ENCODE data around the gene NDUFA8.

The NDUFA8 gene

DNA sequence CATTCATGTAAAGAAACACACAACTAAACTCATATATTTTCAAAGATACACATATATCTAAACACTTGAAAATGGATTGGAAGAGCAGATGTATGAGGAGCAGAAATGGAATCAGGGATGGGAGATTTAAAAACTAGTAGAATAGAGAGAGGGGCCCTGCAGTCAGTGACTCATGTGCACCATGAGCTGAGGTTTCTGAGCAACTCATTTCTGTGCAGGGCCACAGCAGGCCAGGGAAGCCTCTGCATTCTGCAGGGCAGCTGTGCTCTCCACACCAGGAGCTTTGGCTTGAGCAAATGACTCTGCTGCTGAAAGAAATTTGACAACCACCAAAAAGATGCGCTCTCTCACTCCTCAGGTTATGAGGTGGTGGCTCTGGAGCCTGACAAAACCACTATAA lies 42.1 kb upstream of the NDUFA8 start:
- TF ChIP-seq, protein P1, sequence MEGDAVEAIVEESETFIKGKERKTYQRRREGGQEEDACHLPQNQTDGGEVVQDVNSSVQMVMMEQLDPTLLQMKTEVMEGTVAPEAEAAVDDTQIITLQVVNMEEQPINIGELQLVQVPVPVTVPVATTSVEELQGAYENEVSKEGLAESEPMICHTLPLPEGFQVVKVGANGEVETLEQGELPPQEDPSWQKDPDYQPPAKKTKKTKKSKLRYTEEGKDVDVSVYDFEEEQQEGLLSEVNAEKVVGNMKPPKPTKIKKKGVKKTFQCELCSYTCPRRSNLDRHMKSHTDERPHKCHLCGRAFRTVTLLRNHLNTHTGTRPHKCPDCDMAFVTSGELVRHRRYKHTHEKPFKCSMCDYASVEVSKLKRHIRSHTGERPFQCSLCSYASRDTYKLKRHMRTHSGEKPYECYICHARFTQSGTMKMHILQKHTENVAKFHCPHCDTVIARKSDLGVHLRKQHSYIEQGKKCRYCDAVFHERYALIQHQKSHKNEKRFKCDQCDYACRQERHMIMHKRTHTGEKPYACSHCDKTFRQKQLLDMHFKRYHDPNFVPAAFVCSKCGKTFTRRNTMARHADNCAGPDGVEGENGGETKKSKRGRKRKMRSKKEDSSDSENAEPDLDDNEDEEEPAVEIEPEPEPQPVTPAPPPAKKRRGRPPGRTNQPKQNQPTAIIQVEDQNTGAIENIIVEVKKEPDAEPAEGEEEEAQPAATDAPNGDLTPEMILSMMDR (IDR thresholded peaks at IDR 0.05; ENCODE audit: extremely low read depth, missing control alignments): no peak
- no peak for DNase-seq (ENCODE audit: low spot score)

DNA sequence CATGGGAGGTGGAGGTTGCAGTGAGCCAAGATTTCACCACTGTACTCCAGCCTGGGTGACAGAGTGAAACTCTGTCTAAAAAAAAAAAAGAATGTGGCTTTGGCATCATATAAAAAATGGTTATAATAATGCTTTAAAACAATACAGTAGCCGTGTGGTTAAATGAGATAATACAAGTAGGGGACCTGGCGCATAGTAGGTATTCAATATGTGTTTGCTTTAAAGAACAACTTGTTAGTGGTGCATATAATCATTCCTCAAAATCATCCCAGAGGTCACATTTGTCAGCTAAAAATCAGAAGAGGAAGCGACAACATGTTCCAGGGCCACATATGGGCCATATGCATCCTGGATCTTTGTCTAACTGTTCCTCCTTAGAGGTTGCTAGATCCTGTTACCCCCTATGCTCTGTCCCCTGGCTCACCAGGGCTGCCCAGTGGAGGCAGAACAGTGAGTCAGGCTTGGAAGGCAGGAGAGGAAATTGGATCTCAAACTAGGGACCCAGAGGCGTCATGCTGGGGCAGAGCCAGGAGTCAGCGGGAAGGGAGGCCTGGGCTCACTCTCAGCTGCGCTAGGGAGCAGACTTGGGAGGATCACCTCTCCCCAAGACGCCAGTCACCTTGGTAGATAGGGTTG lies 41.5 kb upstream of the NDUFA8 start:
- TF ChIP-seq, protein P1 (IDR thresholded peaks at IDR 0.05; ENCODE audit: extremely low read depth, missing control alignments): no peak
- no peak for DNase-seq (ENCODE audit: low spot score)

DNA sequence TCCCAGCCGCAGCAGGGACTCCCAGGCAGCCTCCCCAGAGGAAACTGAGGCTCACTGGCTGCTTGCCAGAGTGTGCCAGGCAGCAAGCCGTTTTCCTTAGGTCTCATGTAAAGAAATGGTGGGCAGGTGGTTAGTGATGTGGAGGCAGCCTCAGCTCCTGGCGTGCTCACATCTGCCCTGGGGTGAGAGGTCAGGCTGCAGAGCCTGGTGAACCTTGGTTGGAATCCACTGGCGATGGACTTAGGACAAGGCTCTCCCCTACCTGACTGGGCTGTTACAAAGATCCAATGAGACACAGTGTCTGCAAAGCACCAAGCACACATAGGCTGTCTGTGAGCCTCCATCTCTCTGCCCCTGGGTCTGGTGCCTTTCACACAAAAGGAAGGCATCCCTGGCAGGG lies 38.3 kb upstream of the NDUFA8 start:
- TF ChIP-seq, protein P1 (IDR thresholded peaks at IDR 0.05; ENCODE audit: extremely low read depth, missing control alignments): no peak
- no peak for DNase-seq (ENCODE audit: low spot score)

DNA sequence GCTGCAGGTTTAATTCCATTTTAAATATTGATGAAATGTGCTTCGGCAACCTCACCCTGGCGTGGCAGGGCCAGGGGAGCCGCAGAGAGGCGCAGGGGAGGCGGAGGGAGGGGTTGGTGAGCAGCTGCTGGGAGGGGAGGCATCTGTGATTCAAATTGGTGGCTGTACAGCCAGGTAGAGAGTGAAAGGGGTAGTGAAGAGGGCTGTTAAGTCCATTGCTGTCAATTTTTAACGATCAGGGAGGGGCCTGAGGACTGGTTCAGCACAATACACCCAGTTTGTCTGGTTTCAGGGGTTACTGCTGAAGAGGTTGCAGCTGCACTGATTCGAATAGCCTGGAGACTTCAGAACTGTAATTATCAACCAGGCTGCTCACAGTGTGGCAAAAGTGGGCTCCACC lies 37.8 kb upstream of the NDUFA8 start:
- TF ChIP-seq, protein P1 (IDR thresholded peaks at IDR 0.05; ENCODE audit: extremely low read depth, missing control alignments): no peak
- no peak for DNase-seq (ENCODE audit: low spot score)

DNA sequence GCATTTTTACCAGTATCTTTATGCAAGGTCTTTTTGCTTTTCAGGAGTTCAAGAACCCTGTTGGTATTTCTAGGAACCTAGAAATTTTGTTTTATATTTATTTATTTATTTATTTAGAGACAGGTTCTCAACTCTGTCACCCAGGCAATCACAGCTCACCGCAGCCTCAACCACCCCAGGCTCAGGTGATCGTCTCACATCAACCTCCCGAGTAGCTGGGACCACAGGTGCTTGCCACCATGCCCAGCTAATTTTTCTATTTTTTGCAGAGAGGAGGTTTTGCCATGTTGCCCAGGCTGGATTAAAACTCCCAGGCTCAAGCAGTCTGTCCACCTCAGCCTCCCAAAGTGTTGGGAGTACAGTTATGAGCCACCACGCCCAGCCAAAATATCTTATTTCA lies 36.3 kb upstream of the NDUFA8 start:
- DNase-seq (ENCODE audit: low spot score): no peak
- TF ChIP-seq, protein P1 (IDR thresholded peaks at IDR 0.05; ENCODE audit: extremely low read depth, missing control alignments): no peak

DNA sequence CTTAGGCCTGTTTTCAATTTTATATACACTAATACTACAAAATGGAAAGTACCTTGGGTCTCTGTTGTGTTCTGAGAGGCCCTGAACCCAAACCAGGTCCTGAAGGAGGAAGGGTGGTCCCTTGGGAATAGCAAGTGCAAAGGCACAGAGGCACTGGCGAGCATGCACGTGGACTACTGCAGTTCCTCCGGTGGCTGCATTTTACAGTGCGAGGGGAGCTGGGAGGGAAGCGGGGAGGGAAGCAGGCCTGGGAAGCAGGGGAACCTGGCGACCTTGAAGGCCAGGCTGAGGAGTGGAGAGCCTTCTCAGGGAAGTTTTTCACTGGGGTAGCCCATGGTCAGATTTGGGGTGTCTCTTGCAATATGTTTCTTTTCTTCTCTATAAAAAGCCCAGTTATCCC lies 34.1 kb upstream of the NDUFA8 start:
- TF ChIP-seq, protein P1 (IDR thresholded peaks at IDR 0.05; ENCODE audit: extremely low read depth, missing control alignments): no peak
- DNase-seq (ENCODE audit: low spot score): no peak

DNA sequence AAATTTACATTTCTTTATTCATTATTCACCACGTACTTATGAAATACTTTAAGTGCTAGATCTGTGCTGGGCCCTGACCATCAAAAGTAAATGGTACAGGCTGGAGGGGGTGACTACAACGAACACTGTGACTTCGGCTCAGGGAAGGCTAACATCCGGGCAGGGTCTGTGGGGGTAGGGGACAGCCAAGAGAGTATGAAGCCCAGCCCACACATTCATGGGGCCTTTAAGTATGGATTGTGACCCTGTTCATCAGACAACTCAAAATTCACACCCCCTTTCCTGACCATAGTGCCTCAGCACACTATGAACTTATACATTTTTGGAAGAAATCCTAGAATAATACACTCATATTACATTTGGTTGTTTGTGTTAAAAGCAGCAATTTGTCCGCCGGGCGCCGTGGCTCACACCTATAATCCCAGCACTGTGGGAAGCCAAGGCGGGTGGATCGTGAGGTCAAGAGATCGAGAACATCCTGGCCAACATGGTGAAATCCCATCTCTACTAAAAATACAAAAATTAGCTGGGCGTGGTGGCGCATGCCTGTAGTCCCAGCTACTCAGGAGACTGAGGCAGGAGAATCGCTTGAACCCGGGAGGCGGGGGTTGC lies 33.4 kb upstream of the NDUFA8 start:
- TF ChIP-seq, protein P1 (IDR thresholded peaks at IDR 0.05; ENCODE audit: extremely low read depth, missing control alignments): no peak
- no peak for DNase-seq (ENCODE audit: low spot score)

All from GM20000 (cell line).